Effector memory CD4-positive, alpha-beta T cell (primary cell): ENCODE data around the gene HYI.
A peak's percentile ranks its signal among the peaks of the same experiment; 100 is the strongest.
"Not testable (repeated sequence)": the region's sequence is repeated elsewhere in the genome, so short reads cannot be mapped to it uniquely, and the experiment has no call there.

Experiments used
- DNase-seq, 3 donors: peaks; one replicate each; pipeline ENCODE4 v3.0.0-alpha.2; 2020
- H3K27ac ChIP-seq: 2 replicates; pipeline ENCODE4 v1.7.0; 2013; ENCODE audit warnings: mild to moderate bottlenecking, low read length, moderate library complexity; ENCODE audit not compliant: insufficient read depth, poor library complexity, severe bottlenecking
- H3K27me3 ChIP-seq: replicated peaks from 2 replicates; pipeline ENCODE4 v1.7.0; 2013; ENCODE audit warnings: mild to moderate bottlenecking, low read length; ENCODE audit not compliant: insufficient read depth, control insufficient read depth, poor library complexity, severe bottlenecking
- H3K36me3 ChIP-seq: 2 replicates; pipeline ENCODE4 v1.7.0; 2013; ENCODE audit warnings: mild to moderate bottlenecking, low read length, moderate library complexity; ENCODE audit not compliant: control insufficient read depth, insufficient read depth
- H3K4me1 ChIP-seq: 2 replicates; pipeline ENCODE4 v1.7.0; 2013; ENCODE audit warnings: low read length, mild to moderate bottlenecking; ENCODE audit not compliant: control insufficient read depth, insufficient read depth, poor library complexity, severe bottlenecking
- H3K4me3 ChIP-seq: 2 replicates; pipeline ENCODE4 v1.7.0; 2013; ENCODE audit warnings: low read length, low read depth, mild to moderate bottlenecking; ENCODE audit not compliant: insufficient read depth, poor library complexity, severe bottlenecking
- H3K9me3 ChIP-seq: 2 replicates; pipeline ENCODE4 v1.7.0; 2013; ENCODE audit warnings: mild to moderate bottlenecking, low read length, moderate library complexity; ENCODE audit not compliant: control insufficient read depth

HYI gene

DNA sequence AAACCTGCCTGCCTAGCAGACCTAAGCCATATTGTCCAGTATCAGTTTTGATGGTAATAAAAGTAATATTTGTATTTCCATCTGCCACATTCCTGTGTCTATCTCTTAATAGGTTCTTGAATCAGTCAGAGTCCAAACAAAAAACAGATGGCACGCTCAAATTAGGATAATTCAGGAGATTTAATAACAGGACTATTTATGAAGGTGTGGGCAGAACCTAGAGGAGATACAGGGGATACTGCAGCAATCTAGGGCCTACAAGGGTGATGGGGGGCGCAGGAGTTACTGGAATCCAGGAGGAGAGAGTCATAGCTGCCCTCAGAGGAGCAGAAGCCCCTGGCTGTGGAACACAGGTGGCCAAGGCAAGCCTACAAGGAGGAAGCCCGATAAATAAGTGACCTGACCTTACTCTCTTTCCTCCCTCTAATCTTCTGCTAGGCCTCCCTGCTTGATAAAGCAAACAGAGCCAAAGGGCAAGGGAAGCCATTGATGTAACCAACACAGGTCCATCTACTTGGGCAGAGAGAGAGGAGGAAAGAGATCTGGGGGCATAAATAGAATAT is 11.9 kb upstream of the HYI start:
- no peak overlapping the region for H3K27ac ChIP-seq
- H3K27me3 ChIP-seq, result no peaks in the 10 kb centered on the region
- no peaks in the 10 kb centered on the region for H3K9me3 ChIP-seq
- H3K4me1 ChIP-seq, result no peaks in the 10 kb centered on the region
- DNase-seq, result no peak
- H3K4me3 ChIP-seq, result no peak overlapping the region
- H3K36me3 ChIP-seq, result no peaks in the 10 kb centered on the region

GRCh38 chr1:43464681-43465504 is 11.2 kb upstream of the HYI start:
- no peaks in the 10 kb centered on the region for H3K27me3 ChIP-seq
- no peaks in the 10 kb centered on the region for H3K36me3 ChIP-seq

GRCh38 chr1:43463479-43463878 is 9.7 kb upstream of the HYI start:
- no peaks in the 10 kb centered on the region for H3K4me1 ChIP-seq
- DNase-seq, result no peak
- H3K27me3 ChIP-seq, result no peaks in the 10 kb centered on the region
- H3K27ac ChIP-seq, result no peak overlapping the region
- H3K36me3 ChIP-seq, result no peaks in the 10 kb centered on the region
- no peak overlapping the region for H3K4me3 ChIP-seq
- no peaks in the 10 kb centered on the region for H3K9me3 ChIP-seq

More at GRCh38 chr1:43464681-43465504, 11.2 kb upstream of the HYI start:
- DNase-seq, result no peak
- no peak overlapping the region for H3K4me3 ChIP-seq
- H3K27ac ChIP-seq, result no peak overlapping the region
- no peaks in the 10 kb centered on the region for H3K4me1 ChIP-seq
- no peaks in the 10 kb centered on the region for H3K9me3 ChIP-seq

- Histone ChIP-seq H3K4me1 (no peaks in the 10 kb centered on the region), H3K36me3 (no peaks in the 10 kb centered on the region)
Observed at GRCh38 chr1:43460988-43461693, 7.4 kb upstream of the HYI start.

DNA sequence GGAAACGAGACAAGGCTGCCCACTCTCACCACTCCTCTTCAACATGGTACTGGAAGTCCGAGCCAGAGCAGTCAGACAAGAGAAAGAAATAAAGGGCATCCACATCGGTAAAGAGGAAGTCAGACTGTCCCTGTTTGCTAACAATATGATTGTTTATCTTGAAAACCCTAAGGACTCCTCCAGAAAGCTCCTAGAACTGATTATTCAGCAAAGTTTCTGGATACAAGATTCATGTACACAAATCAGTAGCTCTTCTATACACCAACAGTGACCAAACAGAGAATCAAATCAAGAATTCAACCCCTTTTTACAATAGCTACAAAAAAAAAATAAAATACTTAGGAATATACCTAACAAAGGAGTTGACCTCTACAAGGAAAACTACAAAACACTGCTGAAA is 4.6 kb upstream of the HYI start:
- H3K4me3 ChIP-seq, H3K36me3 ChIP-seq, DNase-seq, H3K4me1 ChIP-seq, H3K27me3 ChIP-seq, H3K27ac ChIP-seq, H3K9me3 ChIP-seq: not testable (repeated sequence)

More at GRCh38 chr1:43460988-43461693, 7.4 kb upstream of the HYI start:
- Histone ChIP-seq H3K4me3 (no peak overlapping the region), H3K9me3 (no peaks in the 10 kb centered on the region), H3K27me3 (no peaks in the 10 kb centered on the region), H3K27ac (no peak overlapping the region)
- no peak for DNase-seq

DNA sequence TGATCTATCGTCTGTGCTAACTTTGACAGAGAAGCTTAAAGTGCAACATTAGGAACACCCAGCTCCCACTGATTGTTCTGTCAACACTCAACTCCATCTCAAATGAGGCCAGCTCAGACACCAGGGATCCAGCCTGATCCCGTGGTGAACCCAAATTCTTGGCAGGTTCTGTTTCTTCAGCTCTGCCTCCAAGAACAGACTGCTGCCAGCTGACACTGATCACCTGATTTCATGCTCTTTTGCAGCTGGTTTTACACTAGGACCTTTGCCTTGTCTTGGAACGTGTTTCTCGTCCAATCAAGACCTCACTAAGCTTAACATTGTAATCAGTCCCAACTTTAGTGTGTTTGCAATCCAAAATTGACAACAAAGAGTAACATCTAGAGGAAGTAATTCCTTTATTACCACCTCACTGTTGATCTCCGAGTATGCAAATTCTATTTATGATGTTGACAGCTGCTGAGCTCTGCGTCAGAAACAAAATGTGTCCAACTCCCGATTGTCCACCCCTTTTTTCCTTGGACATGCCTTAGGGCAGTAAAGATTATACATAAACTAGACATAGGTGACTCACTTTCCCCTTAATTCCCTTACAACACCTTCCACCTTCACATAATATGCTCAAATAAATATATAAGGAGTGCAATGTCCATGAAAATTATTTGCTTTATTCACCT is 1.6 kb upstream of the HYI start:
- Histone ChIP-seq H3K36me3 (peaks cover 3% of the 10 kb centered on the region), H3K9me3 (no peaks in the 10 kb centered on the region), H3K27ac (no peak overlapping the region), H3K27me3 (no peaks in the 10 kb centered on the region), H3K4me1 (no peaks in the 10 kb centered on the region), H3K4me3 (no peak overlapping the region)
- DNase-seq, result no peak

GRCh38 chr1:43454270-43455011 is 710 bp upstream of the HYI start:
- Histone ChIP-seq H3K4me1 (no peaks in the 10 kb centered on the region), H3K27ac (peak overlapping the region; percentile 59)

DNA sequence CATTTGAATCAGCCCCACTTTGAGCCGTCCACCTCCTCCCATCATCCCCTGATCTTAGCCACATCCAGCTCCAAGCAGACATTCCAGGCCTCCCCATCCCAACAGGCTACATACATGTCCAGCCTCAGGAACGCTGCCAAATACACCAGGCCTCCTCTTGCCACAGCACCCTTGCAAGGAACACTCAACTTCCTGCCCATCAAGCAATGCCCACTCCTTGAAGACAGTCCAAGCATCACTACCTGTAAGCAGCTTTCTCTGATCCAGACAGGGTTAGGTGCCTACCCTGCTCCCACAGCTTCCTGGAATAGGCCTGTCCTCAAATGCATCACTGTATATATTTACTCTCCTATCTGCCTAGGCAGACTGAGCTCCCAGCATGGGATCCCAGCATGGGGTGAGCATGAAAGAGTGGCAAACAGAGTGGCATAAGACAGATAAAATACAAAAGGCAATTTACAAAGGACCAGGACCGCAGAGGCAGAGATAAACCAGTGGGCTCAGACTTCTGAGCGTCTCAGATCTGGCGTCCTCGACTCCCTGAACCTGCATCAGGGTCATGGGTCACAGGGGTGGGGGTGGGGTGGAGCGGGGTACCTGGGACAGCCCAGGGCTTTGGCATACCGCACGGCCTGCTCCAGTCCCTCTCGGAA is 816 bp downstream of the HYI start:
- Histone ChIP-seq H3K27ac (peak overlapping the region; percentile 55), H3K36me3 (peaks cover 25% of the 10 kb centered on the region), H3K4me1 (no peaks in the 10 kb centered on the region), H3K27me3 (no peaks in the 10 kb centered on the region), H3K9me3 (no peaks in the 10 kb centered on the region), H3K4me3 (peak overlapping the region; percentile 37)
- no peak for DNase-seq

More at GRCh38 chr1:43454270-43455011, 710 bp upstream of the HYI start:
- Histone ChIP-seq H3K36me3 (peaks cover 11% of the 10 kb centered on the region), H3K27me3 (no peaks in the 10 kb centered on the region), H3K9me3 (no peaks in the 10 kb centered on the region), H3K4me3 (peak overlapping the region; percentile 62)
- DNase-seq, result peak; percentile 35 to 56 (median 49)
